SK-N-SH (cell line): ENCODE results near the gene ZNF207. TPM values are rescaled to one million over a fixed set of nuclear protein-coding genes. Genes with fewer than 3 reads are reported as not detected.
"Not testable (repeated sequence)": the region's sequence is repeated elsewhere in the genome, so short reads cannot be mapped to it uniquely, and the experiment has no call there.

ENCODE experiments used
- CTCF ChIA-PET: fragments of 300-600, 350-600 bp; formaldehyde crosslinking; extraction: SDS; loops from one replicate; lab custom pipeline; 2021; lab: Yijun Ruan, JAX
- POLR2A ChIA-PET: fragments of 350-600 bp; sonication (Branson Sonifier 250); formaldehyde crosslinking; extraction: SDS; loops from one replicate; lab custom pipeline; 2020; ENCODE audit warnings: antibody characterized with exemption, inconsistent platforms; lab: Yijun Ruan, JAX
- DNase-seq: peaks from one replicate; pipeline ENCODE4 v3.0.0; 2012
- H2AFZ ChIP-seq: fragments of 200-600 bp; sonication (generic); 2 replicates; pipeline ENCODE4 v1.8.1; 2016; ENCODE audit warnings: antibody characterized with exemption, mild to moderate bottlenecking, low read depth
- H3F3A ChIP-seq: fragments of 200-600 bp; sonication (generic); replicated peaks from 2 replicates; pipeline ENCODE3; 2016; ENCODE audit warnings: antibody characterized with exemption, mild to moderate bottlenecking; ENCODE audit not compliant: insufficient read depth
- H3K27ac ChIP-seq, 2 experiments: fragments of 200-500 bp in 1 of 2; fragments of 200-600 bp in 1 of 2; sonication (Bioruptor generic) in 1 of 2; sonication (generic), shearing (Covaris generic) in 1 of 2; 2 replicates each; pipeline versions ENCODE4 v1.5.1 to v1.6.1; 2014 to 2016; ENCODE audit warnings: low read depth in 2 of 2, inconsistent platforms in 1 of 2, low read length in 1 of 2, mild to moderate bottlenecking in 1 of 2, mixed read lengths in 1 of 2
- H3K27me3 ChIP-seq: fragments of 200-600 bp; sonication (generic), shearing (Covaris generic); 2 replicates; pipeline ENCODE4 v1.6.1; 2016; ENCODE audit warnings: mixed run types; ENCODE audit not compliant: insufficient read depth
- H3K36me3 ChIP-seq, 2 experiments: fragments of 200-500 bp in 1 of 2; fragments of 200-600 bp in 1 of 2; sonication (Bioruptor generic) in 1 of 2; sonication (generic) in 1 of 2; replicated peaks in 1 of 2; 2 replicates each; pipeline versions ENCODE3 to v1.5.1; 2014 to 2016; ENCODE audit warnings: low read length in 1 of 2, mild to moderate bottlenecking in 1 of 2; ENCODE audit not compliant: insufficient read depth in 2 of 2, control insufficient read depth in 1 of 2
- H3K4me1 ChIP-seq, 2 experiments: fragments of 200-500 bp in 1 of 2; fragments of 200-600 bp in 1 of 2; sonication (Bioruptor generic) in 1 of 2; sonication (generic), shearing (Covaris generic) in 1 of 2; 2 replicates each; pipeline versions ENCODE4 v1.5.1 to v1.6.1; 2014 to 2016; ENCODE audit warnings: low read depth in 1 of 2, low read length in 1 of 2, mixed run types in 1 of 2; ENCODE audit not compliant: insufficient read depth in 2 of 2, control insufficient read depth in 1 of 2
- H3K4me2 ChIP-seq: fragments of 200-600 bp; sonication (generic), shearing (Covaris generic); 2 replicates; pipeline ENCODE4 v1.6.1; 2017; ENCODE audit warnings: mixed run types
- H3K4me3 ChIP-seq, 2 experiments: fragments of 200-500 bp in 1 of 2; fragments of 200-600 bp in 1 of 2; sonication (Bioruptor generic) in 1 of 2; sonication (generic), shearing (Covaris generic) in 1 of 2; 2 replicates each; pipeline versions ENCODE4 v1.5.1 to v1.8.1; 2014 to 2016; ENCODE audit warnings: low read depth in 2 of 2, inconsistent platforms in 1 of 2, low read length in 1 of 2, mild to moderate bottlenecking in 1 of 2, mixed read lengths in 1 of 2, moderate library complexity in 1 of 2
- H3K79me2 ChIP-seq: fragments of 200-600 bp; sonication (generic); 2 replicates; pipeline ENCODE4 v1.8.1; 2017; ENCODE audit warnings: mild to moderate bottlenecking; ENCODE audit not compliant: insufficient read depth
- H3K9ac ChIP-seq: fragments of 200-600 bp; sonication (generic); 2 replicates; pipeline ENCODE4 v1.6.1; 2017; ENCODE audit warnings: mixed run types
- H3K9me2 ChIP-seq: fragments of 200-600 bp; sonication (generic); 2 replicates; pipeline ENCODE4 v1.6.1; 2017; ENCODE audit warnings: mixed run types
- H3K9me3 ChIP-seq: fragments of 200-600 bp; sonication (generic); 2 replicates; pipeline ENCODE4 v1.6.1; 2017; ENCODE audit warnings: mixed run types, mild to moderate bottlenecking, moderate library complexity
- H4K20me1 ChIP-seq: fragments of 200-600 bp; sonication (generic); 2 replicates; pipeline ENCODE4 v1.6.1; 2017; ENCODE audit warnings: mild to moderate bottlenecking, mixed run types; ENCODE audit not compliant: insufficient read depth
- CHD2 ChIP-seq: fragments of 150-350 bp; IDR thresholded peaks from 2 replicates; pipeline ENCODE4 v1.6.1; 2018; ENCODE audit warnings: low read length; ENCODE audit not compliant: partially characterized antibody
- EP300 ChIP-seq, 2 experiments: IDR thresholded peaks; 2 replicates each; pipeline versions ENCODE4 v1.4.0 to v1.6.1; 2012; ENCODE audit warnings: borderline replicate concordance in 1 of 2, low read depth in 1 of 2, low read length in 1 of 2
- FOXJ3 ChIP-seq: sonication (generic); formaldehyde crosslinking; IDR thresholded peaks from 2 replicates; pipeline ENCODE4 v1.5.1; 2020; ENCODE audit warnings: mild to moderate bottlenecking, missing genetic modification reagents
- GABPA ChIP-seq: IDR thresholded peaks from 2 replicates; pipeline ENCODE4 v1.4.0; 2012; ENCODE audit warnings: low read depth, mild to moderate bottlenecking
- MEF2A ChIP-seq: IDR thresholded peaks from 2 replicates; pipeline ENCODE4 v1.4.0; 2012; ENCODE audit warnings: low read depth, borderline replicate concordance
- RAD21 ChIP-seq: IDR thresholded peaks from 2 replicates; pipeline ENCODE4 v1.6.1; 2012; ENCODE audit warnings: mild to moderate bottlenecking, low read length
- RCOR1 ChIP-seq: fragments of 150-350 bp; IDR thresholded peaks from 2 replicates; pipeline ENCODE4 v1.6.1; 2017; ENCODE audit warnings: antibody characterized with exemption, low read length
- REST ChIP-seq: IDR thresholded peaks from 2 replicates; pipeline ENCODE4 v1.6.1; 2012; ENCODE audit warnings: mild to moderate bottlenecking, low read depth, low read length, moderate library complexity
- SIN3A ChIP-seq: IDR thresholded peaks from 2 replicates; pipeline ENCODE4 v1.6.1; 2012; ENCODE audit warnings: low read depth, mild to moderate bottlenecking, low read length, moderate library complexity, borderline replicate concordance
- SMC3 ChIP-seq: IDR thresholded peaks from 2 replicates; pipeline ENCODE4 v1.6.1; 2012; ENCODE audit warnings: low read depth, low read length, improper control_type of control experiment
- WGBS: methylation state at CpG from one replicate; pipeline ENCODE4 v1.1.6; 2017; ENCODE audit warnings: low lambda C conversion rate; 5-methylcytosine and 5-hydroxymethylcytosine counted together
- polyA plus RNA-seq, 3 experiments: library from polyadenylated mRNA; depleted of rRNA; stranded (reverse); fragments of >200 nt; gene quantifications; 2 replicates each; pipeline ENCODE4 v1.2.3, GENCODE V29; 2012
- TF ChIP-seq, protein P1 (sequence below): fragments of 150-350 bp; IDR thresholded peaks from 2 replicates; pipeline ENCODE4 v1.6.1; 2016; ENCODE audit warnings: mild to moderate bottlenecking, low read depth, low read length
- TF ChIP-seq, protein P2 (sequence below): fragments of 200-600 bp; sonication (generic); IDR thresholded peaks from 2 replicates; pipeline ENCODE4 v1.6.1; 2017; ENCODE audit warnings: antibody characterized with exemption, mild to moderate bottlenecking, moderate library complexity

ZNF207 gene
- polyA plus RNA-seq, 1 of the 3 experiments (the other 2 are of a cell fraction): 122 TPM

DNA sequence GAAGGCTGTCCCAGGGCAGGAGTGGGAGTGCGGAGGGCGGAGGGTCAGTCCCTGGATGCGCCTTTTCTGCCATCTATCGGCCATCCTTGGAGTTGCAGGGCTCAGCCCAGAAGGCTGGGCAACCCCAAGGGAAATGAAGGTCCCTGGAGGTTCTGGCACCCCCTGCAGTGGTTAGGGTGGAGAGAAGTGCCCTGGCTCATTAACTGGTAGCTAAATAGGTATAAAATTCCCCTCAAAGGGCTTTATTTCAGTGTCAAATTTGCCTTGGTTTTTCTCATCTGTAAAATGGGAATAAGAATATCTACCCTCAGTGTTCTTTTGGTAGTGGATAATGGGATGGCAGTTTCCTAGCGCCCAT, 30.4 kb upstream of the ZNF207 start:
- no peaks in the 10 kb centered on the region for H3K27me3 ChIP-seq
- H3K9ac ChIP-seq: no peak overlapping the region
- peak; percentile 89 for DNase-seq
- H3K79me2 ChIP-seq: no peaks in the 10 kb centered on the region
- no peak overlapping the region for H3K27ac ChIP-seq
- H3K4me3 ChIP-seq: no peak overlapping the region; a peak in 1 of 4 replicates
- H3K4me2 ChIP-seq: no peak overlapping the region
- 19% methylated on average over 5 of the region's 5 CpGs for WGBS
- CTCF ChIA-PET: interaction anchor here (0.6 to 11.5 kb wide), 23 partner anchors 8 to 413 kb away, joined by 3 to 192 read pairs (median 4); no protein-coding TSS in a partner anchor
- TF ChIP-seq RAD21 (peak; percentile 94), SIN3A (no peak), FOXJ3 (CRISPR knock-in tag) (no peak), MEF2A (no peak), SMC3 (peak; percentile 95), GABPA (no peak), RCOR1 (peak; percentile 45; the same call in 1 of the 2 replicates), EP300 (IDR thresholded peaks at IDR 0.05; ENCODE audit: borderline replicate concordance in 1 of 2, low read depth in 1 of 2, low read length in 1 of 2) (no peak), CHD2 (peak; percentile 41), REST (no peak)
- TF ChIP-seq, protein P1, sequence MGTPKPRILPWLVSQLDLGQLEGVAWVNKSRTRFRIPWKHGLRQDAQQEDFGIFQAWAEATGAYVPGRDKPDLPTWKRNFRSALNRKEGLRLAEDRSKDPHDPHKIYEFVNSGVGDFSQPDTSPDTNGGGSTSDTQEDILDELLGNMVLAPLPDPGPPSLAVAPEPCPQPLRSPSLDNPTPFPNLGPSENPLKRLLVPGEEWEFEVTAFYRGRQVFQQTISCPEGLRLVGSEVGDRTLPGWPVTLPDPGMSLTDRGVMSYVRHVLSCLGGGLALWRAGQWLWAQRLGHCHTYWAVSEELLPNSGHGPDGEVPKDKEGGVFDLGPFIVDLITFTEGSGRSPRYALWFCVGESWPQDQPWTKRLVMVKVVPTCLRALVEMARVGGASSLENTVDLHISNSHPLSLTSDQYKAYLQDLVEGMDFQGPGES: no peak
- TF ChIP-seq, protein P2, sequence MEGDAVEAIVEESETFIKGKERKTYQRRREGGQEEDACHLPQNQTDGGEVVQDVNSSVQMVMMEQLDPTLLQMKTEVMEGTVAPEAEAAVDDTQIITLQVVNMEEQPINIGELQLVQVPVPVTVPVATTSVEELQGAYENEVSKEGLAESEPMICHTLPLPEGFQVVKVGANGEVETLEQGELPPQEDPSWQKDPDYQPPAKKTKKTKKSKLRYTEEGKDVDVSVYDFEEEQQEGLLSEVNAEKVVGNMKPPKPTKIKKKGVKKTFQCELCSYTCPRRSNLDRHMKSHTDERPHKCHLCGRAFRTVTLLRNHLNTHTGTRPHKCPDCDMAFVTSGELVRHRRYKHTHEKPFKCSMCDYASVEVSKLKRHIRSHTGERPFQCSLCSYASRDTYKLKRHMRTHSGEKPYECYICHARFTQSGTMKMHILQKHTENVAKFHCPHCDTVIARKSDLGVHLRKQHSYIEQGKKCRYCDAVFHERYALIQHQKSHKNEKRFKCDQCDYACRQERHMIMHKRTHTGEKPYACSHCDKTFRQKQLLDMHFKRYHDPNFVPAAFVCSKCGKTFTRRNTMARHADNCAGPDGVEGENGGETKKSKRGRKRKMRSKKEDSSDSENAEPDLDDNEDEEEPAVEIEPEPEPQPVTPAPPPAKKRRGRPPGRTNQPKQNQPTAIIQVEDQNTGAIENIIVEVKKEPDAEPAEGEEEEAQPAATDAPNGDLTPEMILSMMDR: peak; percentile 96
- no peaks in the 10 kb centered on the region for H3K36me3 ChIP-seq
- H3K4me1 ChIP-seq: peaks cover 7 to 8% of the 10 kb centered on the region in 2 experiments; a peak in 1 of 4 replicates
- no peaks in the 10 kb centered on the region for H3K9me2 ChIP-seq
- POLR2A ChIA-PET: interaction anchor here (0.6 kb wide), 1 partner anchor 1342 kb away, joined by 3 read pairs; no protein-coding TSS in a partner anchor
- no peaks in the 10 kb centered on the region for H4K20me1 ChIP-seq
- H3F3A ChIP-seq: no peaks in the 10 kb centered on the region
- no peak overlapping the region for H2AFZ ChIP-seq
- no peaks in the 10 kb centered on the region for H3K9me3 ChIP-seq

GRCh38 chr17:32320080-32320479, 29.9 kb upstream of the ZNF207 start:
- H3K27ac ChIP-seq, H3K4me3 ChIP-seq, H3K4me2 ChIP-seq, DNase-seq, POLR2A ChIA-PET, H4K20me1 ChIP-seq, H3K79me2 ChIP-seq, H3K36me3 ChIP-seq, H2AFZ ChIP-seq, H3K4me1 ChIP-seq, H3K9me3 ChIP-seq, H3F3A ChIP-seq, H3K9ac ChIP-seq, H3K27me3 ChIP-seq, H3K9me2 ChIP-seq: not testable (repeated sequence)
- WGBS: 89% methylated on average over 6 of the region's 6 CpGs
- CTCF ChIA-PET: interaction anchor here (0.6 to 11.5 kb wide), 23 partner anchors 9 to 413 kb away, joined by 3 to 192 read pairs (median 4); no protein-coding TSS in a partner anchor
